Effector memory CD8-positive, alpha-beta T cell (primary cell): ENCODE data around the gene AVEN.

ENCODE experiments used
- ATAC-seq: fragments of 150-1000 bp; cut with Tn5 transposase; replicated peaks from 2 replicates; pipeline ENCODE4 v1.10.0; 2021; ENCODE audit warnings: mild to moderate bottlenecking, moderate library complexity
- DNase-seq, 3 experiments: peaks; one replicate each; pipeline ENCODE4 v3.0.0; 2021
- H3K27ac Mint-ChIP-seq, 2 donors: one replicate each; pipeline ENCODE4 v1.8.0; 2022; ENCODE audit warnings: mild to moderate bottlenecking in 2 of 2, mixed read lengths in 2 of 2, moderate library complexity in 2 of 2
- H3K27me3 Mint-ChIP-seq, 2 donors: one replicate each; pipeline ENCODE4 v1.8.0; 2022; ENCODE audit warnings: mixed read lengths in 2 of 2
- H3K36me3 Mint-ChIP-seq: one replicate; pipeline ENCODE4 v1.8.0; 2022; ENCODE audit warnings: mild to moderate bottlenecking, moderate library complexity, mixed read lengths; ENCODE audit not compliant: insufficient read depth
- H3K4me1 Mint-ChIP-seq, 2 donors: one replicate each; pipeline ENCODE4 v1.8.0; 2022; ENCODE audit warnings: low read depth in 2 of 2, mixed read lengths in 2 of 2
- H3K4me3 Mint-ChIP-seq, 2 donors: one replicate each; pipeline ENCODE4 v1.8.0; 2022; ENCODE audit warnings: mild to moderate bottlenecking in 2 of 2, mixed read lengths in 2 of 2, moderate library complexity in 2 of 2
- H3K9me3 Mint-ChIP-seq, 2 donors: one replicate each; pipeline ENCODE4 v1.8.0; 2022; ENCODE audit warnings: mixed read lengths in 2 of 2

Gene AVEN

DNA sequence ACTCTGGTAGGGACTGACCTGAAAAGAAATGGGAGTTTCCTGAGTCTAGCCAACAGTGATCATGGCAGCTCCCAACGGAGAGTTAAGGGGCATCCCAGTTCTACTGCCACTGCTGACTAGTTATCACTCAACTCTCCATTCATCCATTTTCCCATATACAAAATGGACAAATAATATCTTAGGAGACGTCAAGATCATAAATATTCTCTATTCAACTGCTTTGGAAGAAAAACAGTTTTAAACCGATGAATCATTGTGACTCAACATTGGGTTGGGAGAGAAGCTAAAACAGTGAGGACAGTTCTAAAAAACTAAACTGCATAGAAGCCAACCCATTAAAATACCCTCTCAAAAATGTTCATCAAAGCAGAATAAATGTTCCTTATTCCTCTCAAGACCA is 128.3 kb downstream of the AVEN start:
- Mint-ChIP-seq H3K27ac (no peak overlapping the region), H3K9me3 (no peaks in the 10 kb centered on the region), H3K4me1 (peaks cover 4 to 24% of the 10 kb centered on the region in 2 donors), H3K27me3 (no peaks in the 10 kb centered on the region), H3K4me3 (no peak overlapping the region), H3K36me3 (peaks cover 3% of the 10 kb centered on the region)
- DNase-seq: no peak
- no peak for ATAC-seq

DNA sequence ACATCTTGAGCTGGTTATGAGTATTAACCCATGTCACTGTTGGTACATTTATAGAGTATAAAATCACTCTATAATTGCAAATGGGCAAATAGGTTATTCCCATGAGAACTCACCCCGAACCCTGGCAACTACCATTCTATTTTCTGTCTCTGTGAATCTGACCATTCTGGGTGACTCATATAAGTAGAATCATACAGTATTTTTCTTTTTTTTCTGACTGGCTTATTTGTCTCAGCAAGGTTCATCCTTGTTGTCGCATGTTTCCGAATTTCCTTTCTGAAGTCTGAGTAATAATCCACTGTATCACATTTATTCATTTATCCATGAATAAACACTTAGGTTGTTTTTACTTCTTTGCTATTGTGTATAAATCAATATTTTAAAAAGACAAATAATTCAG is 130.6 kb downstream of the AVEN start:
- H3K4me3 Mint-ChIP-seq: no peak overlapping the region
- H3K27ac Mint-ChIP-seq: no peak overlapping the region
- H3K4me1 Mint-ChIP-seq: peaks cover 0 to 12% of the 10 kb centered on the region in 2 donors
- ATAC-seq (no peak), DNase-seq (no peak)
- H3K9me3 Mint-ChIP-seq: no peaks in the 10 kb centered on the region
- no peaks in the 10 kb centered on the region for H3K27me3 Mint-ChIP-seq
- no peaks in the 10 kb centered on the region for H3K36me3 Mint-ChIP-seq

DNA sequence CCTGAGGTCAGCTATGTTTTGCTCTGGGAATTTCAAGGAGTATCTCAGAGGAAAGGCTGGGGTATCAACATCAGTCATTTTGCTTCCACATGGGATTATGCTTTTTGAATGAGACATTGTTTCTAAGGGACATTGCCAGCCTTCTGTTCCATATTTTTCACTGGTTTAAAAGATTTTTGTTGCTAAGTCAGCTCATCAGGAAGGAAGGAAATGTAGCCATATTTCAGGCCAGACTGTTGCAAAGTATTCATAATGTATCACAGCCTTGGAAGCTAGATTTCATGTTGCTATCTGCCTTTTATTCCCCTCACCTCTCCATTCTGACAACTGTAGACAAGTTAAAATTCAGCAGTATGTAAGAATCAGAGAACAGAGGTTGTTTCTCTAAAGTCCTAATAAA is 131.7 kb downstream of the AVEN start:
- DNase-seq: no peak
- H3K27ac Mint-ChIP-seq: no peak overlapping the region
- no peak overlapping the region for H3K4me3 Mint-ChIP-seq
- H3K36me3 Mint-ChIP-seq: no peaks in the 10 kb centered on the region
- no peak for ATAC-seq
- H3K9me3 Mint-ChIP-seq: no peaks in the 10 kb centered on the region
- H3K27me3 Mint-ChIP-seq: no peaks in the 10 kb centered on the region
- peaks cover 0 to 12% of the 10 kb centered on the region in 2 donors for H3K4me1 Mint-ChIP-seq

DNA sequence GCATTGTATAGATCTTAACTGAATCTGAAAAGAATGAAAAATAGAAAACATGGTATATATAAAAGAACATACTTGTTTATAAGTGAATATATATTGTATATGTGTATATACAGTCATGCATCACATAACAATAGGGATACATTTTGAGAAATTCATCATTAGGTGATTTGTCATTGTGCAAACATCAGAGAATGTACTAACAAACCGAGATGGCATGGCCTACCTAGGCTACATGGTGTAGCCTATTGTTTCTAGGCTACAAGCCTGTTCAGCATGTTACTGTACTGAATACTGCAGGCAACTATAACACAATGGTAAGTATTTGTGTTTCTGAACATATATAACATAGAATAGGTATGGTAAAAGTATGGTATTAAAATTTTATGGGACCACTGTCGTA is 135.3 kb downstream of the AVEN start:
- no peak overlapping the region for H3K4me3 Mint-ChIP-seq
- ATAC-seq (no peak), DNase-seq (no peak)
- H3K36me3 Mint-ChIP-seq: no peaks in the 10 kb centered on the region
- no peaks in the 10 kb centered on the region for H3K9me3 Mint-ChIP-seq
- no peak overlapping the region for H3K27ac Mint-ChIP-seq
- no peaks in the 10 kb centered on the region for H3K27me3 Mint-ChIP-seq
- H3K4me1 Mint-ChIP-seq: peaks cover 0 to under 1% of the 10 kb centered on the region in 2 donors

DNA sequence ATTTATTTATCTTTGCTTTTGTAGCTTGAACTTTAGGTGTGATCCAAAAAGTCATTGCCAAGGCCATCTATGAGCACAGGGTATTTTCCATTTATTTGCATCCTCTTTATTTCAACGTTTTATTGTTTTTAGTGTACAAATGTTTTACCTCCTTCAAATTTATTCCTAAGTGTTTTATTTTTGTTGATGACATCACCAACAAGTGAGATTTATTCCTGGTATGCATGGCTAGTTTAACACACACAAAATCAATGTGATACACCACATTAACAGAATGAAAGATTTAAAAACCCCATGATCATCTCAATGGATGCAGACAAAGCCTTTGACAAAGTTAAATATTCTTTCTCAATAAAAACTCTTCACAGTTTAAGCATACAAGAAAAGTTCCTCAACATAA is 137.0 kb downstream of the AVEN start:
- ATAC-seq (no peak), DNase-seq (no peak)
- Mint-ChIP-seq H3K4me3 (no peak overlapping the region), H3K9me3 (no peaks in the 10 kb centered on the region), H3K27me3 (no peaks in the 10 kb centered on the region), H3K36me3 (no peaks in the 10 kb centered on the region), H3K4me1 (peaks cover 0 to 4% of the 10 kb centered on the region in 2 donors), H3K27ac (no peak overlapping the region)

DNA sequence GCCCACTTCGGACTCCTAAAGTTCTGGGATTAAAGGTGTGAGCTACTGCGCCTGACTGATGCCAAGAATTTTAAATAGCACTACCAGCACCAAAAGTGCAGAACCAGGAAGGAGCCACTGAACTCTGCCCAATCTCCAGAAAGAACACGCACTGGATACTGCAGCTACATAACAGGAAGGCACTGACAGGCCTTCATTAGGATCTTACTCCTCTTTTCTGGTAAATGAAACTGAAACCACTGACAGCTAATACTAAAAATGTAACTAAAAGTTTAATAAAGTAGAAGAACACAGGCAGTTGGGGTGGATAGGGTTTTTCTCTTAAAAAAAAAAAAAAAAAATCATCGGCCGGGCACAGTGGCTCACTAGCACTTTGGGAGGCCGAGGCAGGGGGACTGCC is 144.8 kb downstream of the AVEN start:
- Mint-ChIP-seq H3K9me3 (no peaks in the 10 kb centered on the region), H3K4me3 (no peak overlapping the region), H3K27me3 (no peaks in the 10 kb centered on the region), H3K27ac (no peak overlapping the region), H3K36me3 (no peaks in the 10 kb centered on the region), H3K4me1 (peaks cover 0 to 4% of the 10 kb centered on the region in 2 donors)
- no peak for DNase-seq
- no peak for ATAC-seq

DNA sequence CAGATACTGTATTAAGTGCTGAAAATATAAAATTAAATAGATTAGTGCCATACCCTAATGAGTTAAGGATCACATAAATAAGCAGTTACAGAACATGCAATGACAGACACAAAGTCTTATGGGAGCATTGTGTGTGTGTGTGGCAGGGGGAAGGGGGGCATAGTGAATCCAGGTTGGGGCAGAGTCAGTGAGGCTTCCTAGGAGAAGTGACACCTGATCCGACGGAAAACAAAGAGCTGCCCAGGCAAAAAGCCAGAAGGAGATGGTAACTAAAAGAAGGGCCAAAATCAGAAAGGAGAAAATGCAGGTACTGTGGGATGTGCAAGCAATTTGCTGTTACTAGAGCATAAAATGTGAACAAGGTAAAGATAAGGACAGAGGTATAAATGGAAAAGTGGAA is 150.8 kb downstream of the AVEN start:
- H3K4me1 Mint-ChIP-seq: no peaks in the 10 kb centered on the region
- peaks cover 0 to 5% of the 10 kb centered on the region in 2 donors for H3K9me3 Mint-ChIP-seq
- H3K4me3 Mint-ChIP-seq: no peak overlapping the region
- ATAC-seq (no peak), DNase-seq (no peak)
- H3K27me3 Mint-ChIP-seq: no peaks in the 10 kb centered on the region
- no peaks in the 10 kb centered on the region for H3K36me3 Mint-ChIP-seq
- no peak overlapping the region for H3K27ac Mint-ChIP-seq

DNA sequence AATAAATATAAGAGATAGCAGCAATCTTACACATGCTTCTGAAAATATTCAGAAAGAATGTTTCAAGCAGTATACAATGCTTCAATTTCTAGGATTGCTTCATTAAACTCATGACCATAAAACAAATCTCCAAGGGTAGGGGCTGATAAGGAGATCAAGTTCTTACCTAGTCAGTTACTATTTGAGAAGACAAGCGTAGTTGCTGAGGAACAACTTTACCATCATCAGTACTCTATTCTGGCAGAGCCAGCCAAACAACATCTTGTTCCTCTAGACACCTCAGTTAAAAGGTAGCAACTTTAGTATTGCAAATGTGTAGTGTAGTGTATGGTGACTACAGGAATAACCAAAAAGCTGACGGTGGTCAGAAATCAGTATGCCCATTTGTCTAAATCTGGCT is 156.1 kb downstream of the AVEN start:
- no peak overlapping the region for H3K27ac Mint-ChIP-seq

DNA sequence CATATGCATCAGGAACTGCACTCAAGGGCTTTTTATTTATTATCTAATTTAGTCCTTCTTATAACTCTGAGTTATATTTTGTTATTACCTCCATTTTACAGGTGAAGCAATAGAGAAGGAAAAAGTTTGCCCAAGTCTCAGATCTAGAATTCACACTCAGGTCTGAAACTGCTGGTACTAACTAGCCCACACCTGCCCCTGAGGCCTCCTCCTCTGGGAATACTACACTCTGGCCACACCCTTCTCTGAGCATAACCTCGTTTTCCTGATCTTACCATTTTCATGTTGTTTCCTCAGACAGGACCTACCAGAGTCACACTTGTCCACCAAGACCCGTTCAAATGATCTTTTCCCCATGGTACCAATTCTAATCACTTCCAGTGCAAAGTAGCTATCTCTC is 164.8 kb downstream of the AVEN start:
- H3K9me3 Mint-ChIP-seq: no peaks in the 10 kb centered on the region
- ATAC-seq (no peak), DNase-seq (no peak)
- no peak overlapping the region for H3K4me3 Mint-ChIP-seq
- H3K27ac Mint-ChIP-seq: no peak overlapping the region
- H3K27me3 Mint-ChIP-seq: no peaks in the 10 kb centered on the region
- H3K36me3 Mint-ChIP-seq: no peaks in the 10 kb centered on the region
- H3K4me1 Mint-ChIP-seq: peaks cover 0 to 2% of the 10 kb centered on the region in 2 donors

More for the DNA sequence above, 156.1 kb downstream of the AVEN start:
- Mint-ChIP-seq H3K27me3 (no peaks in the 10 kb centered on the region), H3K4me3 (no peak overlapping the region), H3K36me3 (no peaks in the 10 kb centered on the region), H3K9me3 (peaks cover 0 to 5% of the 10 kb centered on the region in 2 donors), H3K4me1 (peaks cover 0 to 3% of the 10 kb centered on the region in 2 donors)
- DNase-seq: no peak
- ATAC-seq: no peak

DNA sequence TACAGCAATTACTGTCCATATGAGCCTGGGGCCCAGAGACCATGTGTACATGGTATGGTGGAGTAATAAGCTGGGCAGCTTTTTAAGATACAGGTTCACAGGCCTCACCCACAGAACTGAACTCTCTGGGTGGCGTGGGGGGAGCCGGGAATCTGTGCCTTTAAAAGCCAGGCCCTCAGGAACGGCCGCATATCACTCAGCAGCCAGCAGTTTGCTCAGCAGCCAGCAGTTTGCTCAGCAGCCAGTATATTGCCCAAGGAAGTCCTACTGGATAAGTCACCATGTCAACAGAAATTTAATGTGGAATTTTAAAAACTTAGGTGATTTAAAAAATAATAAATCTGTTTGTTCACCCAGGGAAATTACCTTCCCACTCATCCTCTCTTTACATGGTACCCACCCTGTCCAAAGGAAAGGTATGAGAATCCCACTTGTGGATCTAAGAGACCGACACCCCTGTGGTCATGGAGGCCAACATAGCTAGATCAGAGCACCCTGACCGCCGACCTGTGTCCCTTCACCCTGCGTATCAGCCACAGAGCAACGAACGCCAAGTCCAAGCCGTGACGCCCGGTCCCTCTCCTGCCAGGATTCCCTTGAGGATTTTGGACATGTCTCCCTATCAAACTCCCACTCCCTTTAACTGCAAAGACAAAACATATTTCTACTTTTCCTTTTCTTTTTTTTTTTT is 166.4 kb downstream of the AVEN start:
- no peaks in the 10 kb centered on the region for H3K27me3 Mint-ChIP-seq
- H3K36me3 Mint-ChIP-seq: no peaks in the 10 kb centered on the region
- H3K4me3 Mint-ChIP-seq: no peak overlapping the region
- H3K9me3 Mint-ChIP-seq: no peaks in the 10 kb centered on the region
- peaks cover 0 to 2% of the 10 kb centered on the region in 2 donors for H3K4me1 Mint-ChIP-seq
- no peak overlapping the region for H3K27ac Mint-ChIP-seq
- ATAC-seq (no peak), DNase-seq (no peak)

DNA sequence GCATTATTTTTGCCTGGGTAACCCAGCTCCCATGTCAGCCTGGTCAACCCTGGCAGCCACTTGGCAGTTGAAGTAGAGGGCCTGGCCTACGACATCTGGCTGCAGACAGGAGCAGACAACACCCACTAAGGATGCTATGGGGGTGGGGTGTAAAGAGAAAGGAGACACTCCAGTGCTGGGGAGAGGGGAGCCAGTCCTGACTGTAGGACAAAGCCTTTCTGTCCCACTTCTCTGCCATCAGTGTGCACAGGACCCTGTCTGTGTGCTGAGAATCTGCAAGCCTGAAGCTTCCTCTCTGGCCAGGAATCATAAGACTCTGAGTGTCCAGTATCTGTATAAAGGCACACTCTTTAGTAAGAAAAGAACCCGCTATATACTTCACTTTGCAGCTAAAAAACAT is 167.0 kb downstream of the AVEN start:
- no peak overlapping the region for H3K27ac Mint-ChIP-seq
- no peaks in the 10 kb centered on the region for H3K27me3 Mint-ChIP-seq
- H3K4me1 Mint-ChIP-seq: peaks cover 0 to 2% of the 10 kb centered on the region in 2 donors
- no peak overlapping the region for H3K4me3 Mint-ChIP-seq
- DNase-seq: no peak
- H3K9me3 Mint-ChIP-seq: no peaks in the 10 kb centered on the region
- ATAC-seq: no peak
- H3K36me3 Mint-ChIP-seq: no peaks in the 10 kb centered on the region

DNA sequence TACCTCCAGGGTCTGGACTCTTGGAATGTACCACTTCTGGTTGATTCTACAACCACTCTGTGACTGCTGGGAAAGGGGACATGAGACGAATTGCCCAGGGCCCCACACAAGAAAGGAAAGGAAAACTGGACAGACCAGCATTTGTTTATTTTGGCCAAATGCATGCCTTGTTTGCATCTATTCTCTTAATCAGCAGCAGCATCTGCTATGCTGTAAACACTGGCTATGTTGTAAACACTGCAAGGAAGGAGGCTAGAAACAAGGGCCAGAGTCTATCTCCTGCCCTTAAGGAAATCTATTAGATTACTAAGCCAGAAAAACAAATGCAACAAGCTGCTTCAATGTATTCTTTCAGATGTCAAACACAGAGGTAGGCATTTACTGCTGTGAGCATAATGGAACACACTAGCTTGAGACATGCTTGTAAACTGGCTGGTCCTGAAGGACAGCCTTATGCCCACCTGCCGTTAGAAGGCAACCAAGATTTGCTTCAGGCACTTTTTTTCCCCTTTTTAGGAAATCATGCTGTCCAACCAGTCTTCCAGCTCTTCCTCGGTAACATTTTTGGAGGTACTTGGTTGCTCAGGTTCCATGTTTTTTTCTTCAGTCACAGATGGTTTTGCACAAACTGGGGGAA is 172.8 kb downstream of the AVEN start:
- no peak for ATAC-seq
- Mint-ChIP-seq H3K27me3 (no peaks in the 10 kb centered on the region), H3K27ac (no peak overlapping the region), H3K4me3 (no peak overlapping the region), H3K36me3 (peaks cover 3% of the 10 kb centered on the region), H3K4me1 (peaks cover 0 to 2% of the 10 kb centered on the region in 2 donors), H3K9me3 (no peaks in the 10 kb centered on the region)
- DNase-seq: no peak

DNA sequence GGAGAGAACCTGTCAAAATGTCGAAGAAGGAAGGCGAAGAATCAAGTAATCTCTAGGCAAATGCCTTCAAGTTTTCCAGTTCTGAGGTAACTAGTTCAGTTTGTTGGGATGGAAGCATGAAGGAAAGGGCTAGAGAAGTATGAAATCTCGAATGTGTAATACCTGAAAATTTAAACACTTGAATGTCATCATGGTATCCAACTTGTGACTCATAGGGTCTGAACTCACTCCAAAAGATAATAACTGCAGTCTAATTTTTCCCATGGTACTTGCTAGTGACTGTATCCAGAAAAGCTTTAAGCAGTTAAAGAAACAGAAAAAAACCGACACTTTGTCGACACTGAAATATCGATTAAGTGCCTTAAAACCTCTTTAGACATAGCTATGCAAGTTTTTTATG is 173.6 kb downstream of the AVEN start:
- ATAC-seq (no peak), DNase-seq (no peak)
- Mint-ChIP-seq H3K27ac (no peak overlapping the region), H3K9me3 (no peaks in the 10 kb centered on the region), H3K36me3 (peaks cover 3% of the 10 kb centered on the region), H3K4me1 (peaks cover 0 to 2% of the 10 kb centered on the region in 2 donors), H3K4me3 (no peak overlapping the region), H3K27me3 (no peaks in the 10 kb centered on the region)

DNA sequence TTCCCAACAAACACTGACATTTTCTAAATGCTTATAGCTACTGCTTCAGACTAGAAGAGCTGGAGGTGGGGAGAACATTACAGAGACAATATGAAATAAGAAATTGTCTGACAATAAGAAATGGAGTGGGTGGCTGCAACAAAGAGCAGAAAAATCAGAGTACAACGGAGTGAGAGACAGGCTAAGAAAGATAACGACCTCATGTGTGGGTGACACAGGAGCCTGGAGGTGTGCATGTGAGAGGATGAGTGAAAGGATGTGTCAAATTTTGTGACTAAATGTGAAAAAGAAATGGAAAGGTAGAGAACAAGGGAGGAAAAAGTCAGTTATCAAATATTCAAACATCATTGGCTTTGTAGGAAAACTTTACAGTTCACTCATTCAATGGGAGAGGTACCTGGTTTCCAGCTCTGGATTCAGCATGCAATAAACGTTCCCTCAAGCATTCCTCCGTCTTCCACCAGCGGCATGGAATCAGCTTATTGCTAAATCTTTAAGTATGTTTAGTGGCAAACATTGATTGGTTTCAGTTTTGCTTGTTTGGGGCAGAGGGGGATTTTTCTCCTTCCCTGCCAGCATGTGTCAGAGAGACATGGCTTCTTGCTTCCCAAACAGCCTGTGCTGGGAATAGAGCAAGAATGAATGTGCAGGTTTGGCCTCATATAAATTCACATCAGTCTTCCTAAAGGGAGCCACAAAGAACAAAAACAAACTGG is 174.5 kb downstream of the AVEN start:
- ATAC-seq (no peak), DNase-seq (no peak)
- Mint-ChIP-seq H3K4me1 (no peaks in the 10 kb centered on the region), H3K9me3 (no peaks in the 10 kb centered on the region), H3K36me3 (peaks cover 3% of the 10 kb centered on the region), H3K4me3 (no peak overlapping the region), H3K27me3 (no peaks in the 10 kb centered on the region), H3K27ac (no peak overlapping the region)
